ENCODE measurements around the gene CEP72. TPM values are rescaled to one million over a fixed set of nuclear protein-coding genes. Genes with fewer than 3 reads are reported as not detected.

Gene CEP72
- total and polyA plus RNA-seq, 2 of the 13 experiments (the other 11 are each of a cell fraction or from before 2014, with no cell fraction given) = 3.4 to 9.4 TPM

DNA sequence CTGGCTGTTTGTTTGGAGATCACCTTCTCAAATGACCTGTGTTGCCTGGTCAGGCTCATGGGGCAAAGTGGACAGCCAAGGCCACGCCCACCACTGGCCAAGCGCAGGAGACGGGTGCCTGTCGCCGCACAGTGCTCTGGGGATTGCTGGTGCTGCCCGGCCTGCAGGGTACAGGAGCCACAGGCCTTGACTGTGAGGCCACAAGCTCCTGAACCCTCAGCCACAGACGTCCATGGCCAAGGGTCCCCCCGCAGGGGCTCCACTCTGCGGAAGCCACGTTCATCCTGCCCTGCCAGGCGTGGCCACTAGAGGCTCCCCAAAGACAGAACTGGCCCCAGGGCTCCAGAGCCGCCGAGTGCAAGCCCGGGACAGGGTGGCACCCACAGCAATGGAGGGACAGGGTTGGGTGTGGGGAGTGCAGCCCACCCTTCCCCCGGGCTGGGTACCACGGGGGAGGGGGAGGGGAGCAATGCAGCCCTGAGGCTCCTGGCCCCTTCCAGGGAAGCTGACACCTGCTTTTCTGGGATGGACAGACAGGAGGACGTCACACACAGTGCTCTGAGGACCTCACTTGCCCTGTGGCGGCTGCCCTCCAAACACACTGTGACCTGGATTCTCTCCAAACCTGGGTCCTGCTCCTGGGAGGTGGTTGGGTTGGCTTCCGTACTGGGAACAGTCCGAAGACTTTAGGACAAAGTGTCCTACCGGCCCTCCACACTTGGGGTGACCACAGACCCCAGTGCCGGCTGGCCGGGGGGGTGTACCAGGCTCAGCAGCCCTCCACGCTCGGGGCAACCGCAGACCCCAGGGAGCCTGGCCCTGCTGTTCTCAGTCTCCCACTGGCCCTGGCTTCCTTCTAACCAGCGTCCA lies 59.6 kb downstream of the CEP72 start (continued):
- TF ChIP-seq, protein P1, sequence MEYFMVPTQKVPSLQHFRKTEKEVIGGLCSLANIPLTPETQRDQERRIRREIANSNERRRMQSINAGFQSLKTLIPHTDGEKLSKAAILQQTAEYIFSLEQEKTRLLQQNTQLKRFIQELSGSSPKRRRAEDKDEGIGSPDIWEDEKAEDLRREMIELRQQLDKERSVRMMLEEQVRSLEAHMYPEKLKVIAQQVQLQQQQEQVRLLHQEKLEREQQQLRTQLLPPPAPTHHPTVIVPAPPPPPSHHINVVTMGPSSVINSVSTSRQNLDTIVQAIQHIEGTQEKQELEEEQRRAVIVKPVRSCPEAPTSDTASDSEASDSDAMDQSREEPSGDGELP (IDR thresholded peaks at IDR 0.05; ENCODE audit: borderline replicate concordance, low read depth) = 0 out of 2 replicates have a peak, but pooled peaks have one; percentile 8
- TF ChIP-seq REPIN1 (CRISPR knock-in tag; IDR thresholded peaks at IDR 0.05; ENCODE audit: borderline replicate concordance, low read depth) (peak; percentile 12; the same call in 1 of the 2 replicates), MEF2D (CRISPR knock-in tag; IDR thresholded peaks at IDR 0.05) (peak; percentile 62; the same call in 1 of the 2 replicates), FOXA1 (IDR thresholded peaks at IDR 0.05) (no peak), FOXA1 (CRISPR knock-in tag; IDR thresholded peaks at IDR 0.05) (peak; percentile 21; the same call in 1 of the 2 replicates), MTA1 (CRISPR knock-in tag; IDR thresholded peaks at IDR 0.05; ENCODE audit: borderline replicate concordance) (peak; percentile 64; the same call in 1 of the 2 replicates), NR2C2 (CRISPR knock-in tag; IDR thresholded peaks at IDR 0.05; ENCODE audit: borderline replicate concordance) (peak; percentile 46), RFX3 (CRISPR knock-in tag; IDR thresholded peaks at IDR 0.05) (no peak), ZNF747 (CRISPR knock-in tag; IDR thresholded peaks at IDR 0.05; ENCODE audit: borderline replicate concordance) (no peak), BHLHE40 (IDR thresholded peaks at IDR 0.05; ENCODE audit: low read length) (no peak), TOPORS (CRISPR knock-in tag; IDR thresholded peaks at IDR 0.05) (0 out of 2 replicates have a peak, but pooled peaks have one; percentile 43), ZNF607 (CRISPR knock-in tag; IDR thresholded peaks at IDR 0.05; ENCODE audit: borderline replicate concordance) (peak; percentile 25; the same call in 1 of the 2 replicates), ZNF230 (CRISPR knock-in tag; IDR thresholded peaks at IDR 0.05) (0 out of 2 replicates have a peak, but pooled peaks have one; percentile 52), ZNF777 (CRISPR knock-in tag; IDR thresholded peaks at IDR 0.05) (peak; percentile 37; the same call in 1 of the 2 replicates), YY1 (IDR thresholded peaks at IDR 0.05; ENCODE audit: insufficient read depth, insufficient replicate concordance, low read depth, low read length) (peak; percentile 25), NCOR1 (IDR thresholded peaks at IDR 0.05; ENCODE audit: borderline replicate concordance, low read length) (0 out of 2 replicates have a peak, but pooled peaks have one; percentile 8)
- TF ChIP-seq, protein P2, sequence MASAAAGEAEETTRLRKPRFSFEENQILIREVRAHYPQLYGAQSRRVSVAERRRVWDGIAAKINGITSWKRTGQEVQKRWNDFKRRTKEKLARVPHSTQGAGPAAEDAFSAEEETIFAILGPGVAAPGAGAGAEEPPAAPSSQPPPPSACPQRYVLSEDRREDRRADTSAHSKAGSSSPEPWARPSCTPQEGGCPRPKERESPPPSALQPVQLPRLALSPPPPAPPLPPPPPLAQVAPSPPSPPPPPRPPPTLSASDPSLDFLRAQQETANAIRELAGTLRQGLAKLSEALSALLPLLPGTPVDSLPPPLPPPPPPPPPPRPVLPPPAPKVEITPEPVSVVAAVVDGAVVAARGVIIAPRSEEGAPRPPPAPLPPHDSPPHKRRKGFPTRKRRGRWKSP (CRISPR knock-in tag; IDR thresholded peaks at IDR 0.05) = peak; percentile 27; the same call in 1 of the 2 replicates
- TF ChIP-seq, protein P3, sequence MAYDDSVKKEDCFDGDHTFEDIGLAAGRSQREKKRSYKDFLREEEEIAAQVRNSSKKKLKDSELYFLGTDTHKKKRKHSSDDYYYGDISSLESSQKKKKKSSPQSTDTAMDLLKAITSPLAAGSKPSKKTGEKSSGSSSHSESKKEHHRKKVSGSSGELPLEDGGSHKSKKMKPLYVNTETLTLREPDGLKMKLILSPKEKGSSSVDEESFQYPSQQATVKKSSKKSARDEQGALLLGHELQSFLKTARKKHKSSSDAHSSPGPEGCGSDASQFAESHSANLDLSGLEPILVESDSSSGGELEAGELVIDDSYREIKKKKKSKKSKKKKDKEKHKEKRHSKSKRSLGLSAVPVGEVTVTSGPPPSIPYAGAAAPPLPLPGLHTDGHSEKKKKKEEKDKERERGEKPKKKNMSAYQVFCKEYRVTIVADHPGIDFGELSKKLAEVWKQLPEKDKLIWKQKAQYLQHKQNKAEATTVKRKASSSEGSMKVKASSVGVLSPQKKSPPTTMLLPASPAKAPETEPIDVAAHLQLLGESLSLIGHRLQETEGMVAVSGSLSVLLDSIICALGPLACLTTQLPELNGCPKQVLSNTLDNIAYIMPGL (CRISPR knock-in tag; IDR thresholded peaks at IDR 0.05; ENCODE audit: borderline replicate concordance in 1 of 2, low read depth in 1 of 2) = peak in 1 of 2 experiments; percentile 31; a peak in 2 of 4 replicates
- TF ChIP-seq, protein P4, sequence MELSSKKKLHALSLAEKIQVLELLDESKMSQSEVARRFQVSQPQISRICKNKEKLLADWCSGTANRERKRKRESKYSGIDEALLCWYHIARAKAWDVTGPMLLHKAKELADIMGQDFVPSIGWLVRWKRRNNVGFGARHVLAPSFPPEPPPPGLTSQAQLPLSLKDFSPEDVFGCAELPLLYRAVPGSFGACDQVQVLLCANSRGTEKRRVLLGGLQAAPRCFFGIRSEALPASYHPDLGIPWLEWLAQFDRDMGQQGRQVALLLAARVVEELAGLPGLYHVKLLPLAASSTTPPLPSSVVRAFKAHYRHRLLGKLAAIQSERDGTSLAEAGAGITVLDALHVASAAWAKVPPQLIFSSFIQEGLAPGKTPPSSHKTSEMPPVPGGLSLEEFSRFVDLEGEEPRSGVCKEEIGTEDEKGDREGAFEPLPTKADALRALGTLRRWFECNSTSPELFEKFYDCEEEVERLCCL (CRISPR knock-in tag; IDR thresholded peaks at IDR 0.05; ENCODE audit: borderline replicate concordance) = 0 out of 2 replicates have a peak, but pooled peaks have one; percentile 32

All from HepG2 (cell line).